Activated T-cell treated with anti-CD3 and anti-CD28 coated beads for 1 hour (primary cell): Measurements from ENCODE around the gene FBXL20.
"Not testable (repeated sequence)": the region's sequence is repeated elsewhere in the genome, so short reads cannot be mapped to it uniquely, and the experiment has no call there.

ENCODE experiments used
- DNase-seq: peaks from one replicate; pipeline ENCODE4 v3.0.0-alpha.2; 2020; ENCODE audit warnings: low read depth

The FBXL20 gene

GRCh38 chr17:39380144-39380543, 21.3 kb downstream of the FBXL20 start:
- DNase-seq = no peak

GRCh38 chr17:39376434-39376833, 25.0 kb downstream of the FBXL20 start:
- no peak for DNase-seq

- not testable (repeated sequence) for DNase-seq
Measured at GRCh38 chr17:39367805-39368204, 33.6 kb downstream of the FBXL20 start.

- no peak for DNase-seq
Measured at GRCh38 chr17:39365872-39366271, 35.6 kb downstream of the FBXL20 start.

GRCh38 chr17:39365242-39365641, 36.2 kb downstream of the FBXL20 start:
- DNase-seq = no peak

GRCh38 chr17:39364236-39365025, 37.0 kb downstream of the FBXL20 start:
- DNase-seq = no peak

- DNase-seq = no peak
Measured at GRCh38 chr17:39361064-39361463, 40.4 kb downstream of the FBXL20 start.

- DNase-seq = no peak
Measured at GRCh38 chr17:39360537-39360936, 40.9 kb downstream of the FBXL20 start.

GRCh38 chr17:39359994-39360393, 41.4 kb downstream of the FBXL20 start:
- no peak for DNase-seq

- DNase-seq = no peak
Measured at GRCh38 chr17:39357986-39358385, 43.4 kb downstream of the FBXL20 start.

- no peak for DNase-seq
Measured at GRCh38 chr17:39357488-39357887, 43.9 kb downstream of the FBXL20 start.

- DNase-seq = no peak
Measured at GRCh38 chr17:39352986-39353385, 48.4 kb downstream of the FBXL20 start.

- DNase-seq = no peak
Measured at GRCh38 chr17:39352511-39352910, 48.9 kb downstream of the FBXL20 start.

GRCh38 chr17:39351508-39351907, 49.9 kb downstream of the FBXL20 start:
- DNase-seq = no peak

GRCh38 chr17:39349246-39349645, 52.2 kb downstream of the FBXL20 start:
- DNase-seq = no peak

GRCh38 chr17:39346863-39347262, 54.6 kb downstream of the FBXL20 start:
- not testable (repeated sequence) for DNase-seq

- no peak for DNase-seq
Measured at GRCh38 chr17:39341541-39341940, 59.9 kb downstream of the FBXL20 start.

GRCh38 chr17:39340731-39341130, 60.7 kb downstream of the FBXL20 start:
- no peak for DNase-seq

GRCh38 chr17:39339272-39339671, 62.2 kb downstream of the FBXL20 start:
- no peak for DNase-seq

- not testable (repeated sequence) for DNase-seq
Measured at GRCh38 chr17:39337649-39338048, 63.8 kb downstream of the FBXL20 start.

- DNase-seq = no peak
Measured at GRCh38 chr17:39335704-39336223, 65.7 kb downstream of the FBXL20 start.

GRCh38 chr17:39334008-39334744, 67.2 kb downstream of the FBXL20 start:
- not testable (repeated sequence) for DNase-seq

GRCh38 chr17:39332092-39332491, 69.3 kb downstream of the FBXL20 start:
- no peak for DNase-seq
